Spleen (tissue), 11 donors: Measurements from ENCODE around the gene RAB15. TPM values are rescaled to one million over a fixed set of nuclear protein-coding genes. Genes with fewer than 3 reads are reported as not detected.
A peak's percentile ranks its signal among the peaks of the same experiment; 100 is the strongest.

Experiments
- DNase-seq: peaks from one replicate; pipeline ENCODE4 v3.0.0-alpha.2; 2020
- H3K27ac ChIP-seq, 8 donors: fragments of 200-600 bp; sonication (generic) in 7 of 8; 1 replicate in 4 of 8; 2 replicates in 4 of 8; pipeline versions ENCODE4 v1.5.0 to v1.8.0; 2016 to 2021; ENCODE audit warnings: inconsistent platforms in 4 of 8, mild to moderate bottlenecking in 4 of 8, moderate library complexity in 1 of 8
- H3K27me3 ChIP-seq, 7 donors: fragments of 200-600 bp; sonication (generic) in 6 of 7; replicated peaks in 1 of 7; 1 replicate in 4 of 7; 2 replicates in 3 of 7; pipeline versions ENCODE4 v1.5.0 to v1.8.0; 2016 to 2021; ENCODE audit warnings: inconsistent platforms in 3 of 7, mild to moderate bottlenecking in 1 of 7
- H3K36me3 ChIP-seq, 6 donors: fragments of 200-600 bp; sonication (generic) in 5 of 6; 1 replicate in 4 of 6; 2 replicates in 2 of 6; pipeline versions ENCODE4 v1.5.0 to v1.8.0; 2016 to 2021; ENCODE audit warnings: inconsistent platforms in 2 of 6
- H3K4me1 ChIP-seq, 6 donors: fragments of 200-600 bp; sonication (generic) in 5 of 6; 1 replicate in 3 of 6; 2 replicates in 3 of 6; pipeline versions ENCODE4 v1.5.0 to v1.8.0; 2016 to 2021; ENCODE audit warnings: inconsistent platforms in 3 of 6
- H3K4me3 ChIP-seq, 8 donors: fragments of 200-600 bp; sonication (generic) in 7 of 8; 1 replicate in 4 of 8; 2 replicates in 4 of 8; pipeline versions ENCODE4 v1.5.0 to v1.8.0; 2016 to 2021; ENCODE audit warnings: inconsistent platforms in 4 of 8, mild to moderate bottlenecking in 4 of 8, moderate library complexity in 2 of 8
- H3K9me3 ChIP-seq, 8 donors: fragments of 200-600 bp; sonication (generic) in 7 of 8; 1 replicate in 4 of 8; 2 replicates in 4 of 8; pipeline versions ENCODE4 v1.5.0 to v1.8.0; 2016 to 2021; ENCODE audit warnings: inconsistent platforms in 4 of 8
- CTCF ChIP-seq, 11 experiments: fragments of 200-600 bp in 7 of 11; fragments of 450-650 bp in 4 of 11; sonication (generic) in 4 of 11; IDR thresholded peaks in 8 of 11; conservative IDR thresholded peaks in 3 of 11; 1 replicate in 7 of 11; 2 replicates in 4 of 11; pipeline versions ENCODE4 v1.4.0 to v1.8.0; 2016 to 2021; ENCODE audit warnings: antibody characterized with exemption in 11 of 11, inconsistent platforms in 4 of 11, mild to moderate bottlenecking in 1 of 11
- POLR2A ChIP-seq, 3 donors: fragments of 450-650 bp; IDR thresholded peaks; one replicate each; pipeline ENCODE4 v1.5.1; 2017; ENCODE audit warnings: antibody characterized with exemption in 3 of 3, mild to moderate bottlenecking in 1 of 3
- POLR2AphosphoS5 ChIP-seq, 3 donors: sonication (generic); formaldehyde crosslinking; IDR thresholded peaks; one replicate each; pipeline ENCODE4 v1.5.1; 2017; ENCODE audit warnings: antibody characterized with exemption in 3 of 3
- WGBS, 5 donors: extraction: QIAGEN DNeasy Blood & Tissue Kit in 3 of 5; methylation state at CpG; one replicate each; pipeline versions ENCODE4 v1.1.5 to v1.1.7; 2013 to 2018; 5-methylcytosine and 5-hydroxymethylcytosine counted together
- intact Hi-C: fragments of 100-400 bp; cut with DNase I; formaldehyde crosslinking; loops from one replicate; pipeline ENCODE4 v1.15.0; 2023; ENCODE audit warnings: low total_unique reads
- polyA plus RNA-seq, 3 donors: library from polyadenylated mRNA; stranded (reverse); fragments of 200-250 nt; gene quantifications; one replicate each; pipeline ENCODE4 v1.2.1, GENCODE V29; 2013
- total RNA-seq, 7 donors: library from RNA; depleted of rRNA in 3 of 7; stranded (reverse); fragments of >200 nt in 3 of 7; fragmentation: NEBNext Ultra II Directional in 4 of 7; extraction: Animal tissue kit (Norgen Biotek cat#: 25700) in 4 of 7; gene quantifications; one replicate each; pipeline versions ENCODE4 v1.1.0 to v1.2.1, GENCODE V29; 2016 to 2021
- donor health status: healthy with polysubstance abuse.
- donor health status: DM: no; HTN: no; CAD: no; lungs with moderate emphysema.
- donor health status: DM: no; HTN: no; CAD: no.
- donor health status: Bipolar disorder and iron deficiency.
- donor health status: healthy.
- donor health status: DM: no; HTN: no; CAD: no.
- donor health status: DM: yes; HTN: yes; CAD: no.

RAB15 gene
- total and polyA plus RNA-seq, 10 donors = 1.2 to 7.0 (median 2.2) TPM

- H3K27ac ChIP-seq = peak overlapping the region in 3 of 8 donors; percentile 19 to 46 (median 44)
- no peak for DNase-seq
- H3K4me1 ChIP-seq = peaks cover 0 to 22% (median 9%) of the 10 kb centered on the region in 6 donors
- H3K4me3 ChIP-seq = no peak overlapping the region
- TF ChIP-seq POLR2AphosphoS5 (IDR thresholded peaks at IDR 0.05) (no peak), CTCF (IDR thresholded peaks at IDR 0.05 in 8 of 11, conservative IDR thresholded peaks at IDR 0.05 in 3 of 11) (no peak), POLR2A (IDR thresholded peaks at IDR 0.05) (no peak)
- no peaks in the 10 kb centered on the region for H3K27me3 ChIP-seq
- peaks cover 0 to 86% (median 19%) of the 10 kb centered on the region in 6 donors for H3K36me3 ChIP-seq
- WGBS, 5 donors = 85 to 98% (median 90%) methylated on average over 3 of the region's 3 CpGs
- intact Hi-C loops = no loop called here
- H3K9me3 ChIP-seq = no peaks in the 10 kb centered on the region
These were observed 43.3 kb upstream of the RAB15 start for GRCh38 chr14:65015391-65015790.

- H3K27ac ChIP-seq = no peak overlapping the region
- WGBS, 5 donors = 85 to 95% (median 90%) methylated on average over 4 of the region's 4 CpGs
- no peaks in the 10 kb centered on the region for H3K9me3 ChIP-seq
- peaks cover 0 to 12% (median 0%) of the 10 kb centered on the region in 6 donors for H3K4me1 ChIP-seq
- no peak for TF ChIP-seq POLR2A (IDR thresholded peaks at IDR 0.05)
- no peak for TF ChIP-seq CTCF (IDR thresholded peaks at IDR 0.05 in 8 of 11, conservative IDR thresholded peaks at IDR 0.05 in 3 of 11)
- no peak for TF ChIP-seq POLR2AphosphoS5 (IDR thresholded peaks at IDR 0.05)
- H3K4me3 ChIP-seq = no peak overlapping the region
- H3K27me3 ChIP-seq = no peaks in the 10 kb centered on the region
- intact Hi-C loops = no loop called here
- no peak for DNase-seq
- peaks cover 0 to 89% (median 22%) of the 10 kb centered on the region in 6 donors for H3K36me3 ChIP-seq
These were observed 40.2 kb upstream of the RAB15 start for GRCh38 chr14:65012353-65012752.

GRCh38 chr14:65011538-65011937, 39.4 kb upstream of the RAB15 start:
- TF ChIP-seq CTCF (IDR thresholded peaks at IDR 0.05 in 8 of 11, conservative IDR thresholded peaks at IDR 0.05 in 3 of 11) = no peak
- TF ChIP-seq POLR2AphosphoS5 (IDR thresholded peaks at IDR 0.05) = no peak
- TF ChIP-seq POLR2A (IDR thresholded peaks at IDR 0.05) = no peak
- 85 to 94% (median 91%) methylated on average over 10 of the region's 10 CpGs for WGBS, 5 donors
- H3K4me3 ChIP-seq = no peak overlapping the region
- peaks cover 0 to 82% (median 22%) of the 10 kb centered on the region in 6 donors for H3K36me3 ChIP-seq
- intact Hi-C loops = no loop called here
- no peaks in the 10 kb centered on the region for H3K9me3 ChIP-seq
- no peak for DNase-seq
- H3K4me1 ChIP-seq = peaks cover 0 to 12% (median 0%) of the 10 kb centered on the region in 6 donors
- no peak overlapping the region for H3K27ac ChIP-seq
- H3K27me3 ChIP-seq = no peaks in the 10 kb centered on the region

GRCh38 chr14:65010211-65010931, 38.2 kb upstream of the RAB15 start:
- intact Hi-C loops = no loop called here
- Histone ChIP-seq H3K27me3 (no peaks in the 10 kb centered on the region), H3K4me3 (no peak overlapping the region)

More at GRCh38 chr14:65010211-65010931, 38.2 kb upstream of the RAB15 start:
- Histone ChIP-seq H3K36me3 (peaks cover 0 to 81% (median 16%) of the 10 kb centered on the region in 6 donors), H3K4me1 (peaks cover 0 to 12% (median 0%) of the 10 kb centered on the region in 6 donors), H3K27ac (no peak overlapping the region), H3K9me3 (no peaks in the 10 kb centered on the region)
- TF ChIP-seq CTCF (IDR thresholded peaks at IDR 0.05 in 8 of 11, conservative IDR thresholded peaks at IDR 0.05 in 3 of 11) (no peak), POLR2AphosphoS5 (IDR thresholded peaks at IDR 0.05) (no peak), POLR2A (IDR thresholded peaks at IDR 0.05) (no peak)
- WGBS, 5 donors = 92 to 99% (median 94%) methylated on average over 5 of the region's 5 CpGs
- DNase-seq = no peak
